Jurkat, Clone E6-1 (cell line): Measurements from ENCODE around the gene CANT1.
A peak's percentile ranks its signal among the peaks of the same experiment; 100 is the strongest.
"Not testable (repeated sequence)": the region's sequence is repeated elsewhere in the genome, so short reads cannot be mapped to it uniquely, and the experiment has no call there.

ENCODE experiments used
- DNase-seq: peaks from one replicate; pipeline ENCODE4 v3.0.0-alpha.2; 2011; ENCODE audit warnings: low read depth, low spot score
- H3K4me3 ChIP-seq: 2 replicates; pipeline ENCODE4 v1.5.1; 2011; ENCODE audit warnings: mild to moderate bottlenecking, low read length, control low read depth, moderate library complexity

The CANT1 gene

GRCh38 chr17:79029327-79030009 is 19.9 kb upstream of the CANT1 start:
- no peak for DNase-seq
- H3K4me3 ChIP-seq, result no peak overlapping the region

GRCh38 chr17:79028496-79029326 is 19.1 kb upstream of the CANT1 start:
- DNase-seq, result no peak
- no peak overlapping the region for H3K4me3 ChIP-seq

- DNase-seq, result no peak
- H3K4me3 ChIP-seq, result no peak overlapping the region
Observed at GRCh38 chr17:79027925-79028491, 18.4 kb upstream of the CANT1 start.

- H3K4me3 ChIP-seq, result no peak overlapping the region
- no peak for DNase-seq
Observed at GRCh38 chr17:79027274-79027924, 17.8 kb upstream of the CANT1 start.

GRCh38 chr17:79026376-79027273 is 17.1 kb upstream of the CANT1 start:
- no peak overlapping the region for H3K4me3 ChIP-seq
- DNase-seq, result no peak

GRCh38 chr17:79024901-79025737 is 15.6 kb upstream of the CANT1 start:
- H3K4me3 ChIP-seq, result peak overlapping the region; percentile 53
- DNase-seq, result no peak

GRCh38 chr17:79023886-79024771 is 14.6 kb upstream of the CANT1 start, which contains the start of gene C1QTNF1:
C1QTNF1 (plus strand) TSS chr17:79024169; CDS start chr17:79043969, 19,800 bp downstream.
- H3K4me3 ChIP-seq, result peak within 1 kb of the TSS; percentile 53
- DNase-seq, result peak; percentile 65

GRCh38 chr17:79023180-79023705 is 13.7 kb upstream of the CANT1 start:
- DNase-seq, result no peak
- no peak overlapping the region for H3K4me3 ChIP-seq

- DNase-seq, result no peak
- H3K4me3 ChIP-seq, result no peak overlapping the region
Observed at GRCh38 chr17:79022507-79022991, 13.0 kb upstream of the CANT1 start.

- DNase-seq, H3K4me3 ChIP-seq: not testable (repeated sequence)
Observed at GRCh38 chr17:79021929-79022328, 12.4 kb upstream of the CANT1 start.

GRCh38 chr17:79020631-79021301 is 11.2 kb upstream of the CANT1 start:
- no peak overlapping the region for H3K4me3 ChIP-seq
- DNase-seq, result no peak

- H3K4me3 ChIP-seq, result no peak overlapping the region
- peak; percentile 67 for DNase-seq
Observed at GRCh38 chr17:79019632-79020584, 10.3 kb upstream of the CANT1 start.

GRCh38 chr17:79019261-79019631 is 9.7 kb upstream of the CANT1 start:
- DNase-seq, result no peak
- no peak overlapping the region for H3K4me3 ChIP-seq

- no peak overlapping the region for H3K4me3 ChIP-seq
Observed at GRCh38 chr17:79018370-79018695, 8.8 kb upstream of the CANT1 start.

More at GRCh38 chr17:79018370-79018695, 8.8 kb upstream of the CANT1 start:
- no peak for DNase-seq
